ENCODE results near the gene PNMA8C. TPM values are rescaled to one million over a fixed set of nuclear protein-coding genes. Genes with fewer than 3 reads are reported as not detected.
A peak's percentile ranks its signal among the peaks of the same experiment; 100 is the strongest.

Gene PNMA8C
- total RNA-seq, 4 donors from 2014 or later, result 0.13 TPM; not detected in 3

GRCh38 chr19:46471116-46471733, 42.5 kb upstream of the PNMA8C start, which contains the start of gene PNMA8A:
TSS of gene PNMA8A (minus strand) at chr19:46471563. CDS start at chr19:46471035, 528 bp downstream.
- H3K9me3 ChIP-seq, result no peaks in the 10 kb centered on the region
- TF ChIP-seq POLR2A (IDR thresholded peaks at IDR 0.05) (no peak), EP300 (IDR thresholded peaks at IDR 0.05) (no peak), CTCF (IDR thresholded peaks at IDR 0.05) (no peak), POLR2AphosphoS5 (IDR thresholded peaks at IDR 0.05) (no peak)
- H3K36me3 ChIP-seq, result no peaks in the 10 kb centered on the region
- 4% methylated on average over 29 of the region's 57 CpGs for WGBS
- peaks cover 24% of the 10 kb centered on the region for H3K27me3 ChIP-seq
- H3K4me1 ChIP-seq, result peaks cover 13% of the 10 kb centered on the region
- H3K27ac ChIP-seq, result no peak within 1 kb of the TSS
- DNase-seq (ENCODE audit: low spot score in 2 of 2), result peak in 1 of 2 donors; percentile 74
- H3K4me3 ChIP-seq, result peak within 1 kb of the TSS; percentile 44

GRCh38 chr19:46470376-46470775, 41.6 kb upstream of the PNMA8C start:
- Histone ChIP-seq H3K27ac (no peak overlapping the region), H3K27me3 (peaks cover 24% of the 10 kb centered on the region), H3K4me1 (peaks cover 13% of the 10 kb centered on the region), H3K9me3 (no peaks in the 10 kb centered on the region), H3K4me3 (no peak overlapping the region), H3K36me3 (no peaks in the 10 kb centered on the region)
- WGBS, result 96% methylated on average over 10 of the region's 10 CpGs
- DNase-seq (ENCODE audit: low spot score in 2 of 2), result no peak
- no peak for TF ChIP-seq POLR2AphosphoS5 (IDR thresholded peaks at IDR 0.05)
- TF ChIP-seq EP300 (IDR thresholded peaks at IDR 0.05), result no peak
- no peak for TF ChIP-seq CTCF (IDR thresholded peaks at IDR 0.05)
- TF ChIP-seq POLR2A (IDR thresholded peaks at IDR 0.05), result no peak

GRCh38 chr19:46469541-46470185, 40.9 kb upstream of the PNMA8C start:
- H3K4me3 ChIP-seq, result no peak overlapping the region
- TF ChIP-seq POLR2A (IDR thresholded peaks at IDR 0.05) (no peak), EP300 (IDR thresholded peaks at IDR 0.05) (no peak), CTCF (IDR thresholded peaks at IDR 0.05) (no peak), POLR2AphosphoS5 (IDR thresholded peaks at IDR 0.05) (no peak)
- H3K27ac ChIP-seq, result no peak overlapping the region
- peaks cover 13% of the 10 kb centered on the region for H3K4me1 ChIP-seq
- H3K27me3 ChIP-seq, result peaks cover 22% of the 10 kb centered on the region
- DNase-seq (ENCODE audit: low spot score in 2 of 2), result no peak
- 96% methylated on average over 18 of the region's 18 CpGs for WGBS
- no peaks in the 10 kb centered on the region for H3K9me3 ChIP-seq
- H3K36me3 ChIP-seq, result no peaks in the 10 kb centered on the region

- TF ChIP-seq CTCF (IDR thresholded peaks at IDR 0.05) (no peak), POLR2A (IDR thresholded peaks at IDR 0.05) (no peak), EP300 (IDR thresholded peaks at IDR 0.05) (no peak), POLR2AphosphoS5 (IDR thresholded peaks at IDR 0.05) (no peak)
- no peaks in the 10 kb centered on the region for H3K36me3 ChIP-seq
- no peak overlapping the region for H3K4me3 ChIP-seq
- H3K27me3 ChIP-seq, result peaks cover 6% of the 10 kb centered on the region
- H3K4me1 ChIP-seq, result peaks cover 10% of the 10 kb centered on the region
- H3K27ac ChIP-seq, result no peak overlapping the region
- no peaks in the 10 kb centered on the region for H3K9me3 ChIP-seq
- no peak for DNase-seq (ENCODE audit: low spot score in 2 of 2)
- WGBS, result 36% methylated on average over 15 of the region's 15 CpGs
Measured at GRCh38 chr19:46466536-46467196, 37.9 kb upstream of the PNMA8C start.

GRCh38 chr19:46463516-46463915, 34.8 kb upstream of the PNMA8C start:
- Histone ChIP-seq H3K27me3 (no peaks in the 10 kb centered on the region), H3K27ac (no peak overlapping the region), H3K4me1 (peaks cover 3% of the 10 kb centered on the region), H3K4me3 (no peak overlapping the region), H3K36me3 (no peaks in the 10 kb centered on the region), H3K9me3 (no peaks in the 10 kb centered on the region)
- DNase-seq (ENCODE audit: low spot score in 2 of 2), result no peak
- WGBS, result 79% methylated on average over 7 of the region's 7 CpGs
- TF ChIP-seq EP300 (IDR thresholded peaks at IDR 0.05) (no peak), POLR2AphosphoS5 (IDR thresholded peaks at IDR 0.05) (no peak), CTCF (IDR thresholded peaks at IDR 0.05) (no peak), POLR2A (IDR thresholded peaks at IDR 0.05) (no peak)
